Stimulated activated CD8-positive, alpha-beta memory T cell treated with anti-CD3 and anti-CD28 coated beads, Interleukin-15, amount 100 ng/mL, for 1 hour (primary cell): Measurements from ENCODE around the gene AGTRAP.

Experiments
- DNase-seq: peaks from one replicate; pipeline ENCODE4 v3.0.0-alpha.2; 2020; ENCODE audit warnings: low read depth

The AGTRAP gene

DNA sequence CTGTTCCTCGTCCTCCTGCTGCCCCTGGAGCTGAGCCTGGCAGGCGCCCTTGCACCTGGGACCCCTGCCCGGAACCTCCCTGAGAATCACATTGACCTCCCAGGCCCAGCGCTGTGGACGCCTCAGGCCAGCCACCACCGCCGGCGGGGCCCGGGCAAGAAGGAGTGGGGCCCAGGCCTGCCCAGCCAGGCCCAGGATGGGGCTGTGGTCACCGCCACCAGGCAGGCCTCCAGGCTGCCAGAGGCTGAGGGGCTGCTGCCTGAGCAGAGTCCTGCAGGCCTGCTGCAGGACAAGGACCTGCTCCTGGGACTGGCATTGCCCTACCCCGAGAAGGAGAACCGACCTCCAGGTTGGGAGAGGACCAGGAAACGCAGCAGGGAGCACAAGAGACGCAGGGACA lies 29.6 kb upstream of the AGTRAP start:
- no peak for DNase-seq

GRCh38 chr1:11707621-11708276 lies 28.2 kb upstream of the AGTRAP start:
- DNase-seq, result no peak

- DNase-seq, result no peak
Measured at GRCh38 chr1:11708554-11709350, 27.2 kb upstream of the AGTRAP start.

- no peak for DNase-seq
Measured at GRCh38 chr1:11711490-11711889, 24.4 kb upstream of the AGTRAP start.

GRCh38 chr1:11712285-11712684 lies 23.7 kb upstream of the AGTRAP start:
- no peak for DNase-seq

DNA sequence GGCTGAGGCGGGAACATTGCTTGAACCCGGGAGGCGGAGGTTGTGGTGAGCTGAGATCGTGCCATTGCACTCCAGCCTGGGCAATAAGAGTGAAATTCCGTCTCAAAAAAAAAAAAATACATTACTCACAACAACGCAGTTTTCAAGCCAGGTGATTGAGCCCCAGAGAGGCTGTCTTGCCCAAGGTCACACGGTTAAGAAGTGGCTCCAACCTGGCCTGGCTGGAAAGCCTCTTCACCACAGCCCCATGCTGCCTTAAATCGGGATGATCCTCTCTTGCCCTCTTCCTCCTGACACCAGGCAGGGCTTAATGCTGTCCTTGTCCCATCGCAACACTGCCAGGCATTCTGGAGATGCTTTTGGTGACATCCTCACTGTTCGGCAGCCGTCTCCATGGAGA lies 22.8 kb upstream of the AGTRAP start:
- no peak for DNase-seq

- no peak for DNase-seq
Measured at GRCh38 chr1:11714831-11715575, 20.9 kb upstream of the AGTRAP start.

DNA sequence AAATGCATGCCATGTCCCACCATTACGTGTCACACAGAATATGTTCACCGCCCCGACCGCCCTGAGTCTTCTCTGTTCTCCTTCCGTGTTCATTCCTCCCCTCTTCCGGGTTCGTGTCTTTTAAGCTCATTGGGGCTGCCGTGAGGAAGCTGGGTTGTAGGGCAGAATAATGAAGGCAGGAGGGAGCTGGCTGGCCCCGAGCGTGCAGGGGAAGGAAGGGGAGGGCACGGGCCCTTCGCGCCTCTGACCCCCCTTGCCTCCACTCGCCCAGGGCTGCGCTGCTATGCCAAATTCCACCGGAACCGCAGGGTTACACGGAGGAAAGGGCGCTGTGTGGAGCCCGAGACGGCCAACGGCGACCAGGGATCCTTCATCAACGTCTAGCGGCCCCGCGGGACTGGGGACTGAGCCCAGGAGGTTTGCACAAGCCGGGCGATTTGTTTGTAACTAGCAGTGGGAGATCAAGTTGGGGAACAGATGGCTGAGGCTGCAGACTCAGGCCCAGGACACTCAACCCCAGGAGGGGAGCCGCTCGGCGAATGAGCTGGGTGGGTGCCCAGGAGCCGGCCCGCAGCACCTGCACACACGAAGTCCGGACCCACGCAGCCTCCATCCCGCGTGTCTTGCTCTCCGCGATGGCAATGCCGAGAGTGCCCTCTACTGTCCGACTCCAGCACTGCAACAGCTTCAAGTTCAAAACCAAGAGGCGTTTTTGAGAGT lies 16.5 kb upstream of the AGTRAP start:
- DNase-seq, result peak; percentile 78

DNA sequence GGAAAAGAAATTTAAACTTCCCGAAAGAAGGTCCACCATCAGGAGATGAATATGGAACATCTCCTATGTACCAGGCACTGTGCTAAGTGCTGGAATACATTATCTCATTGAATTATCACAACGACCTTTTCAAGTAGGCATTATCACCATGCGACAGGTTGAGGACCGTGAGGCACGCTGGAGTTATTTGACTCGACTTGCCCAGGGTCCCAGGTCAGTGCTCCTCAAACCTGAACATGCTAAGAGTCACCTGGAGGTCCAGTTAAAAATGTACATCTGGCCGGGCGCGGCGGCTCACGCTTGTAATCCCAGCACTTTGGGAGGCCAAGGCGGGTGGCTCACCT lies 15.9 kb upstream of the AGTRAP start:
- DNase-seq, result no peak

- DNase-seq, result no peak
Measured at GRCh38 chr1:11720525-11720924, 15.4 kb upstream of the AGTRAP start.

GRCh38 chr1:11721311-11721710 lies 14.6 kb upstream of the AGTRAP start:
- no peak for DNase-seq

DNA sequence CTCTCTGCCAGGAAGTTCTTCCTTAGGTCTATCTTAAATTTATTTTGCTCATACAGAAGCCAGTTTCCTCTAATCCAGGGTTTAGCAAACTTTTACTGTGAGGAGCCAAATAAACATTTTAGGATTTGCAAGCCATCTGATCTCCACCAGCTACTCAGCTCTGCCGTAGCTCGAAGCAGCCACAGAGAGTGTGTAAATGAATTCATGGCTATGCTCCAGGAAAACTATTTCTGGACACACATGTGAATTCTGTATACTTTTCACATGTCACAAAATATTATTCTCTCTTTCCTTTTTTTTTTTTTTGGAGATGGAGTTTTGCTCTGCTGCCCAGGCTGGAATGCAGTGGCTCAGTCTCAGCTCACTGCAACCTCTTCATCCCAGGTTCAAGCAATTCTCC lies 13.4 kb upstream of the AGTRAP start:
- no peak for DNase-seq

- no peak for DNase-seq
Measured at GRCh38 chr1:11725616-11726015, 10.3 kb upstream of the AGTRAP start.

- DNase-seq, result no peak
Measured at GRCh38 chr1:11727119-11727518, 8.8 kb upstream of the AGTRAP start.

DNA sequence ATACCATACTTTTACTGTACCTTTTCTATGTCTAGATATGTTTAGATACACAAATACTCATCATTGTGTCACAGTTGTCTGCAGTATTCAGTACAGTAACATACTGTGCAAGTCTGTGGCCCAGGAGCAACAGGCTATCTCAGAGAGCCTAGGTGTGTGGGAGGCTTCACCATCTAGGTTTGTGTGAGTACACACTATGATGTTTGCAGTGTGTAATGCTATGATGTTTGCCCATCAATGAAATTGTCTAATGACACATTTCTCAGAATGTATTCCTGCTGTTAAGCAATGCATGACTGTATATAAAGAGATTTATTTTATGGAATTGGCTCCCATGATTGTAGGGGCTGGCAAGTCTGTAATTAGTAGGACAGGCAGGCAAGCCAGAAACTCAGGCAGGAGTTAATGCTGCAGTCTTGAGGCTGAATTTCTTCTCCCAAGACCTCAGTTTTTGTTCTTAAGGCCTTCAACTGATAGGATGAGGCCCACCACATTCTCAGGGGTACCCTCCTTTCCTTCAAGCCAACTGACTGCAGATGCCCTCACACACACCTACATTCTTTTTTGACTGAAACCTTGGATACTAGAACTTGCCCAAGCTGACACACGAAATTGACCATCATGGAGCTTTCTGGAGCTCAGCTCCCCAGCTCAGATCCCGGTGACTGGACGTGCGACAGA lies 7.7 kb upstream of the AGTRAP start:
- no peak for DNase-seq

- no peak for DNase-seq
Measured at GRCh38 chr1:11729155-11729497, 6.8 kb upstream of the AGTRAP start.

DNA sequence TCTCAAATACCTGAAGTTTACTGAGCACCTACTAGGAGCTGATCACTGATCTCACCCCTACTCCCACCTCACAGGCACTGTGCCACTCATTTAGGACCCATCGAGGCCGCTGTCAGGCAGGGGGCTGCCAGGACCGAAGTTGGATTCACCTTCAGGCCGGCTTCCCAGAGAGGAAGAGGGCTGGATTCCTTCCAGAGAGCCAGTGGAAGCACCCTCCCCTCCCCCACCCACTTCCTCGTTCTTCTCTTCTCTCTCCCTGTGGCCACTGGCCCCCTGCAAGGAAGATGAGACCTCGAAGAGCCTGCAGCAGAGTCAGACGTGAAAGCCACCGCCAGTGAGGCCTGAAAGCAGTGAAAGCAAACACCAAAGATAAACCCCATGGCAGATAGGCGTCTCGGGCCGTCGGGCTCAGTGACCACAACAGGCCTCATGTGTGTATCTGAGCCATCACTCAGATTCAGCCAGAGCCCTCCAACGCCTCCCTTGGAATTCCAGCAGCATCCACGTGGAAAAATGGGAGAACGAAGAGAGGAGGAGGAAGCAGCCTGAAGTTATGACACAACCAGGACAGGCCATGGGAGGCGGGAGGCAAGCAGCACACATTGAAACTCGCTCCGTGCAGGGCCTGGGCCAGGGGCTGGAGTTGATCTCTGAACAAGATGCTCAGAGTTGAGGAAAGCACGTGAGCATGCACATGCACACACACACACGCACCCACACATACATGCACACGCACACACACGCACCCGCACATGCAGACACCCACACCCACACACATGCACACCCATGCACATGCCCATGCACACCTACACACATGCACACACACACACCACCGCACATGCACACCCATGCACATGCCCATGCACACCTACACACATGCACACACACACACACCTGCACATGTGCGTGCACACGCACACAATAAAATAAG lies 6.2 kb upstream of the AGTRAP start:
- no peak for DNase-seq

GRCh38 chr1:11730429-11730891 lies 5.5 kb upstream of the AGTRAP start:
- no peak for DNase-seq

DNA sequence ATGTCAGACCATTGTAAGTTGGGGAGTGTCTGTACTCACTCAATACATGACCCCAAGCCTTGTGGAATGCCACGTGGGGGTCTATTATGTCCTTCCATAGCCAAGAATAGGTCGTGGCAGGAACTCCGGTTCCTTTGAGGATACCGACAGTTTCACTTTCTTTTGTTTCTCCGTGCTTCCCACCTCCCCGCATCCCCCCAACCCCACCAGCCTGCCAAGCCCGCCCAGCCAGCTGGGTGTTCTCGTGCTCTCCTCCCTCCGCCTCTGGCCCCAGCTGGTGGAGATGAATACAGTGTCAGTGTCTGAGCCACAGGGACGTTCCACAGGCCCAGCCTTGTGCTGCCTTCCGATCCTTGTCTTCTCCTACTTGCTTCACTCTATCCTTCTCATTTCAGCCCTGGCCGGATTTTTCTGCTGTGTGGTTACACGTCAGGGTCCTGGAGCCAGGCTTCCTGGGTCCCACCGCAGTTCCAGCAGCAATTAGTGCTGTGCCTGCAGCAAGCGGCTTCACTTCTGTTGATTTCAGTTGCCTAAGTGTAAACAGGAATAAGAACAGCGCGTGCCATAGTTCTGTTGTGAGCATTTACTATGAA lies 4.1 kb upstream of the AGTRAP start:
- no peak for DNase-seq

- no peak for DNase-seq
Measured at GRCh38 chr1:11733306-11733705, 2.6 kb upstream of the AGTRAP start.

DNA sequence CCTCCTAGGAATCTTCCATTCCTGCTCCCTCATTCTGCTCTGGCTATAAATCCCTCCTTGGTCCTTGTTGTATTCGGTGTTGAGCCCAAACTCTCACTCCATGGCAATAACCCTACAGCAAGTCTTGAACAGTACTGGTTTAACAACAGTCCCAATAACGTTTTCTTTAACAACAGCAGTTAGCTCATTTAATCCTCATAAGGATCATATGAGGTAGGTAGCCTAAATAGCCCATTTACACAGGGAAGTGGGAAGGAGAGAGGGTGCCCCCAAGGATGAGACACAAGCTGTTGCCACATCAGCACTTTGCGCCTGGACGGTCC lies 444 bp upstream of the AGTRAP start:
- DNase-seq, result no peak
